Suprapubic skin (tissue), 4 donors: ENCODE data around the gene GRXCR2. TPM values are rescaled to one million over a fixed set of nuclear protein-coding genes. Genes with fewer than 3 reads are reported as not detected.
"Not testable (repeated sequence)": the region's sequence is repeated elsewhere in the genome, so short reads cannot be mapped to it uniquely, and the experiment has no call there.

ENCODE experiments used
- DNase-seq, 2 donors: peaks; one replicate each; pipeline ENCODE4 v3.0.0-alpha.2; 2019; ENCODE audit warnings: low spot score in 2 of 2
- H3K27ac ChIP-seq: fragments of 200-600 bp; sonication (generic); one replicate; pipeline ENCODE4 v1.5.1; 2019
- H3K27me3 ChIP-seq: fragments of 200-600 bp; sonication (generic); one replicate; pipeline ENCODE4 v1.5.1; 2019
- H3K36me3 ChIP-seq: fragments of 200-600 bp; sonication (generic); one replicate; pipeline ENCODE4 v1.5.1; 2019
- H3K4me1 ChIP-seq: fragments of 200-600 bp; sonication (generic); one replicate; pipeline ENCODE4 v1.5.1; 2019
- H3K4me3 ChIP-seq: fragments of 200-600 bp; sonication (generic); one replicate; pipeline ENCODE4 v1.5.1; 2019; ENCODE audit warnings: mild to moderate bottlenecking
- H3K9me3 ChIP-seq: fragments of 200-600 bp; sonication (generic); one replicate; pipeline ENCODE4 v1.5.1; 2019
- EP300 ChIP-seq: sonication (generic); formaldehyde crosslinking; IDR thresholded peaks from one replicate; pipeline ENCODE4 v1.6.1; 2017; ENCODE audit warnings: antibody characterized with exemption
- POLR2A ChIP-seq, 2 donors: fragments of 450-650 bp; IDR thresholded peaks; one replicate each; pipeline ENCODE4 v1.6.1; 2017; ENCODE audit warnings: antibody characterized with exemption in 2 of 2, mild to moderate bottlenecking in 2 of 2, moderate library complexity in 2 of 2
- POLR2AphosphoS5 ChIP-seq, 3 donors: sonication (generic); formaldehyde crosslinking; IDR thresholded peaks; one replicate each; pipeline ENCODE4 v1.6.1; 2017; ENCODE audit warnings: antibody characterized with exemption in 3 of 3
- WGBS: methylation state at CpG from one replicate; pipeline ENCODE4 v1.1.5; 2018; 5-methylcytosine and 5-hydroxymethylcytosine counted together
- total RNA-seq, 4 donors: library from RNA; depleted of rRNA; stranded (reverse); fragments of >200 nt; gene quantifications; one replicate each; pipeline ENCODE4 v1.1.0, GENCODE V29; 2016
- TF ChIP-seq, protein P1 (sequence below), 2 donors: fragments of 200-600 bp in 1 of 2; fragments of 450-650 bp in 1 of 2; sonication (generic) in 1 of 2; IDR thresholded peaks; one replicate each; pipeline ENCODE4 v1.5.1; 2016 to 2019; ENCODE audit warnings: antibody characterized with exemption in 2 of 2, mild to moderate bottlenecking in 1 of 2, moderate library complexity in 1 of 2

GRXCR2 gene
- total RNA-seq, 4 donors from 2014 or later, result 0.47 to 0.76 TPM; not detected in 2

DNA sequence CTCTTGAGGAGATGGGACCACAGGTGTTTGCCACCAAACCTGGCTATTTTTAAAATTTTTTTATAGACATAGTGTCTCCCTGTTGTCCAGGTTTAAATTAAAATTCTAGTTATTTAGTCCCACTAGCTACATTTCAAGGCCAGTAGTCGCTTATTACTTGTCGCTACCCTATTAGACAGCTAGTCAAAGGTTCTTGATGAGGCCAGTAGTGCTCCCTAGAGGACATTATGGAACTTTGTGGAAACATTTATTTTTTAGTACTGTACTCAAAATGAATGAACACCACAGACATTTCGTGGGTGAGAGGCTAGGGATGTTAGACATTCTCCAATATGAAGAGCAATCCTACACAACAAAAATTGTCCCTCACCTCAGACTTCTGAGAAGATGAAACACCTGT, 14.4 kb upstream of the GRXCR2 start:
- WGBS, result 77% methylated on average over 3 of the region's 3 CpGs

DNA sequence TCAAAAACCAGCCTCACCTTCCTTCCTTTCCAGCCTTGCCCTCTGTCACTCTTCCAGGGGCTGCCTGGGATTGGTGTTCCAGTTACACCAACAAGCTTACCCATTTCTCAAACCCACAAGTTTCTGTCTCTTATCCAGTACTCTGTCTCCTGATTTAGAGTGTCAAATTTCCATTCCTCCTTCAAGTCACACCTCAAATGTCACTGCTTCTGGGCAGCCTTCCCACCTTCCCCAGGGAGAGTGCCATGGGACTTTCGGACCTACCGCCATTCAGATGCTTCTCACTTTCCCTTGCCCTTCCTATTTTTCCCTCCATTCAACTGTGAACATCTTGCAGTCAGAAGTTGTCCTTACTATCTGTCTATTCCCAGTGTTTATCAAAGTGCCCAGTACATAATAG, 2.0 kb upstream of the GRXCR2 start:
- no peak for TF ChIP-seq EP300
- TF ChIP-seq, protein P1, sequence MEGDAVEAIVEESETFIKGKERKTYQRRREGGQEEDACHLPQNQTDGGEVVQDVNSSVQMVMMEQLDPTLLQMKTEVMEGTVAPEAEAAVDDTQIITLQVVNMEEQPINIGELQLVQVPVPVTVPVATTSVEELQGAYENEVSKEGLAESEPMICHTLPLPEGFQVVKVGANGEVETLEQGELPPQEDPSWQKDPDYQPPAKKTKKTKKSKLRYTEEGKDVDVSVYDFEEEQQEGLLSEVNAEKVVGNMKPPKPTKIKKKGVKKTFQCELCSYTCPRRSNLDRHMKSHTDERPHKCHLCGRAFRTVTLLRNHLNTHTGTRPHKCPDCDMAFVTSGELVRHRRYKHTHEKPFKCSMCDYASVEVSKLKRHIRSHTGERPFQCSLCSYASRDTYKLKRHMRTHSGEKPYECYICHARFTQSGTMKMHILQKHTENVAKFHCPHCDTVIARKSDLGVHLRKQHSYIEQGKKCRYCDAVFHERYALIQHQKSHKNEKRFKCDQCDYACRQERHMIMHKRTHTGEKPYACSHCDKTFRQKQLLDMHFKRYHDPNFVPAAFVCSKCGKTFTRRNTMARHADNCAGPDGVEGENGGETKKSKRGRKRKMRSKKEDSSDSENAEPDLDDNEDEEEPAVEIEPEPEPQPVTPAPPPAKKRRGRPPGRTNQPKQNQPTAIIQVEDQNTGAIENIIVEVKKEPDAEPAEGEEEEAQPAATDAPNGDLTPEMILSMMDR (IDR thresholded peaks at IDR 0.05), result no peak
- TF ChIP-seq POLR2A (IDR thresholded peaks at IDR 0.05), result no peak
- TF ChIP-seq POLR2AphosphoS5 (IDR thresholded peaks at IDR 0.05), result no peak
- H3K27ac ChIP-seq, result no peak overlapping the region
- H3K4me1 ChIP-seq, result no peaks in the 10 kb centered on the region
- H3K36me3 ChIP-seq, result no peaks in the 10 kb centered on the region
- DNase-seq, result no peak
- 83% methylated on average over 2 of the region's 2 CpGs for WGBS
- no peaks in the 10 kb centered on the region for H3K27me3 ChIP-seq
- no peak overlapping the region for H3K4me3 ChIP-seq
- H3K9me3 ChIP-seq, result no peaks in the 10 kb centered on the region

More for the DNA sequence above, 14.4 kb upstream of the GRXCR2 start:
- no peak for DNase-seq
- Histone ChIP-seq H3K27ac (no peak overlapping the region), H3K4me3 (no peak overlapping the region), H3K27me3 (no peaks in the 10 kb centered on the region), H3K36me3 (no peaks in the 10 kb centered on the region), H3K4me1 (no peaks in the 10 kb centered on the region), H3K9me3 (peaks cover 6% of the 10 kb centered on the region)
- TF ChIP-seq, protein P1 (IDR thresholded peaks at IDR 0.05), result no peak
- TF ChIP-seq POLR2AphosphoS5 (IDR thresholded peaks at IDR 0.05) (no peak), POLR2A (IDR thresholded peaks at IDR 0.05) (no peak), EP300 (no peak)

DNA sequence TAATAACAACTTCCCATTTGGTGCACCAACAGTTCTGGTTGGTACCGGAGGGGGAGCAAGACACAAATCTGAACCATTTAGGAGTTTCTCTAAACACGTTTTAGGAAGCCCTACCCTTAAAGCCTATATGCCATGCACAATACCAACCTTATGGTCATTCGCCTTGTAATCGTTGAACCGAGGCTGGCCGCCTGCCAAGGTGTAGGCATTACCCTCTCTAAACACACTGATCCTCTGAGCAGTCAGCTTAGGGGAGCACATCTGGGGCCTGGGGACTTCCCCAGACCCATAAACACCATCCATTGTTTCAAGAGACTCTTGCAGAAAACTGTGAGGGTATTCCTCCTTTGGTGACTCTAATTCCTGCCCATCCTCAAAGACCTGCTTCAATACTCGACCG, 328 bp downstream of the GRXCR2 start:
- Histone ChIP-seq H3K4me1 (no peaks in the 10 kb centered on the region), H3K36me3 (no peaks in the 10 kb centered on the region), H3K27ac (no peak overlapping the region), H3K9me3 (no peaks in the 10 kb centered on the region), H3K27me3 (no peaks in the 10 kb centered on the region), H3K4me3 (no peak overlapping the region)
- WGBS, result 89% methylated on average over 8 of the region's 8 CpGs
- TF ChIP-seq, protein P1 (IDR thresholded peaks at IDR 0.05), result no peak
- no peak for TF ChIP-seq POLR2AphosphoS5 (IDR thresholded peaks at IDR 0.05)
- TF ChIP-seq EP300, result no peak
- TF ChIP-seq POLR2A (IDR thresholded peaks at IDR 0.05), result no peak
- no peak for DNase-seq

DNA sequence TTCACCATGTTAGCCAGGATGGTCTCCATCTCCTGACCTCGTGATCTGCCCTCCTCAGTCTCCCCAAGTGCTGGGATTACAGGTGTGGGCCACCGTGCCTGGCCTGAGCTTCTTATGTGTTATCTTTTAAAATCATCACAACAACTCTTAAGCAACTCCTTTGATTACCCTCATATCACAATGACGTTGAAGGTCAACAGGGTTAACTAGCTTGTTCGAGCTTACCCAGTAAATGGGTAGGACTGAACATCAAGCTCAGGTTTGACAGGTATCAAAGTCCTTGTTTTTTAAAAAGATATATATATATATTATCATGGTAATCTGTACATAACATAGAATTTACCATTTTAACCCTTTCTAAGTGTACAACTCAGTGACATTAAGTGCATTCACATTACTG, 3.1 kb downstream of the GRXCR2 start:
- H3K27me3 ChIP-seq, result no peaks in the 10 kb centered on the region
- no peak overlapping the region for H3K4me3 ChIP-seq
- no peaks in the 10 kb centered on the region for H3K4me1 ChIP-seq
- no peaks in the 10 kb centered on the region for H3K9me3 ChIP-seq
- 94% methylated on average over 4 of the region's 4 CpGs for WGBS
- no peak overlapping the region for H3K27ac ChIP-seq
- TF ChIP-seq EP300, result no peak
- TF ChIP-seq, protein P1 (IDR thresholded peaks at IDR 0.05), result no peak
- no peak for TF ChIP-seq POLR2AphosphoS5 (IDR thresholded peaks at IDR 0.05)
- TF ChIP-seq POLR2A (IDR thresholded peaks at IDR 0.05), result no peak
- no peaks in the 10 kb centered on the region for H3K36me3 ChIP-seq
- DNase-seq, result no peak

DNA sequence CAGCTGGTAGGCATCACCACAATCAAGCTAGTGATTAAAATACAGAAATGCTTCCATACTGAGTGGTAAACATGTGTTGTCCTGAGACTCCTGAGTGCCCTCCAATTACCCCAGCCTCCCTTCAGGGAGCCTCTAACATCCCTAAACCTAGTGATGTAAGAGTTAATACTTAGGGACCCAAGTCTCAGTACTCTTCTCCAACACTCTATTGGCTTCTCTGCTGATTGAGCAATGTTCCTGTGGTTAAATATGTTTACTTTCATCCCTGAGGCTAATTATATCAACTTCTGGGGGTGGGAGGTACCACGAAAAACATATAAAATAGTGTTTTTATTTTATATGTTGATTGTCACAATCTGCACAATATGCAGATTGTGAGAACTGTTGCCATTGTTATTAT, 5.0 kb downstream of the GRXCR2 start:
- 54% methylated on average over 1 of the region's 1 CpG for WGBS
- Histone ChIP-seq H3K4me3 (no peak overlapping the region), H3K27ac (no peak overlapping the region), H3K4me1 (no peaks in the 10 kb centered on the region), H3K9me3 (no peaks in the 10 kb centered on the region), H3K36me3 (no peaks in the 10 kb centered on the region), H3K27me3 (no peaks in the 10 kb centered on the region)
- TF ChIP-seq POLR2A (IDR thresholded peaks at IDR 0.05) (no peak), POLR2AphosphoS5 (IDR thresholded peaks at IDR 0.05) (no peak)
- DNase-seq, result no peak

DNA sequence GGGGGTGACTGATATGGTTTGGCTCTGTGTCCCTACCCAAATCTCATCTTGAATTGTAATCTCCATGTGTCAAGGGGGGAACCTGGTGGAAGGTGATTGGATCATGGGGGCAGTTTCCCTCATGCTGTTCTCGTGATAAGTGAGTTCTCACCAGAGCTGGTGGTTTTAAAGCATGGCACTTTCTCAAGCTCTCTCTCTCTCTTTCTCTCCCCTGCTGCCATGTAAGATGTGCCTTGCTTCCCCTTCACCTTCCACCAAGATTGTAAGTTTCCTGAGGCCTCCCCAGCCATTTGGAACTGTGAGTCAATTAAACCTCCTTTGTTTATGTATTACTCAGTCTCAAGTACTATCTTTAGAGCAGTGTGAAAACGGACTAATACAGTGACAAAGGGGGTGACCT, 8.4 kb downstream of the GRXCR2 start:
- H3K9me3 ChIP-seq, H3K4me1 ChIP-seq, H3K4me3 ChIP-seq, DNase-seq, H3K36me3 ChIP-seq, H3K27ac ChIP-seq, H3K27me3 ChIP-seq: not testable (repeated sequence)
- WGBS, result 82% methylated on average over 2 of the region's 2 CpGs
